K562 (cell line): Measurements from ENCODE around the gene DNAAF3. TPM values are rescaled to one million over a fixed set of nuclear protein-coding genes. Genes with fewer than 3 reads are reported as not detected.

Experiments
- DLX4 ChIP-seq: fragments of 250-450 bp; sonication (Bioruptor Pico); IDR thresholded peaks from 2 replicates; pipeline ENCODE4 v1.6.1; 2021; ENCODE audit warnings: mild to moderate bottlenecking
- FOXA3 ChIP-seq, 2 experiments: fragments of 450-650 bp in 1 of 2; sonication (generic) in 1 of 2; formaldehyde crosslinking; IDR thresholded peaks in 1 of 2; conservative IDR thresholded peaks in 1 of 2; 2 replicates each; pipeline versions ENCODE4 v1.4.0 to v1.8.0; 2020 to 2022; ENCODE audit warnings: mild to moderate bottlenecking in 2 of 2, missing genetic modification reagents in 1 of 2
- GTF3C2 ChIP-seq: IDR thresholded peaks from 3 replicates; pipeline ENCODE4 v1.6.1; 2011; ENCODE audit warnings: borderline replicate concordance, mild to moderate bottlenecking, moderate library complexity; ENCODE audit not compliant: insufficient read length; ENCODE audit errors: extremely low read depth
- HDAC6 ChIP-seq: IDR thresholded peaks from 2 replicates; pipeline ENCODE4 v1.6.1; 2012; ENCODE audit warnings: low read depth, mild to moderate bottlenecking, control low read depth, inconsistent platforms, low read length, moderate library complexity
- HNRNPH1 ChIP-seq: fragments of 200-400 bp; formaldehyde crosslinking; optimal IDR thresholded peaks from 2 replicates; pipeline ENCODE3; 2017; ENCODE audit warnings: low read depth, mild to moderate bottlenecking, low read length, moderate library complexity
- HNRNPL ChIP-seq: fragments of 200-400 bp; formaldehyde crosslinking; IDR thresholded peaks from 2 replicates; pipeline ENCODE4 v1.6.1; 2017; ENCODE audit warnings: low read depth, mild to moderate bottlenecking, low read length
- ID3 ChIP-seq, 2 experiments: fragments of 250-450 bp in 1 of 2; fragments of 450-650 bp in 1 of 2; sonication (Bioruptor Pico) in 1 of 2; IDR thresholded peaks; 2 replicates each; pipeline versions ENCODE4 v1.6.1 to v1.8.0; 2016 to 2021; ENCODE audit warnings: mild to moderate bottlenecking in 2 of 2, moderate library complexity in 2 of 2, missing compliant biosample characterization in 1 of 2, missing genetic modification characterization in 1 of 2
- KDM2B ChIP-seq: fragments of 250-450 bp; sonication (Bioruptor Pico); IDR thresholded peaks from 2 replicates; pipeline ENCODE4 v1.8.0; 2021; ENCODE audit warnings: mild to moderate bottlenecking, moderate library complexity
- MTA1 ChIP-seq: fragments of 450-650 bp; IDR thresholded peaks from 2 replicates; pipeline ENCODE4 v1.6.1; 2017; ENCODE audit warnings: borderline replicate concordance
- RBM25 ChIP-seq: fragments of 200-400 bp; formaldehyde crosslinking; IDR thresholded peaks from 2 replicates; pipeline ENCODE4 v1.6.1; 2018; ENCODE audit warnings: low read length, low read depth, moderate library complexity; ENCODE audit not compliant: severe bottlenecking
- SMARCB1 ChIP-seq: IDR thresholded peaks from 2 replicates; pipeline ENCODE4 v1.6.1; 2011; ENCODE audit warnings: improper control_type of control experiment, low read depth; ENCODE audit not compliant: insufficient read length
- SMARCC2 ChIP-seq: fragments of 450-650 bp; IDR thresholded peaks from 2 replicates; pipeline ENCODE4 v1.6.1; 2017; ENCODE audit warnings: antibody characterized with exemption, moderate library complexity, mild to moderate bottlenecking, low read depth
- TAF9B ChIP-seq: fragments of 450-650 bp; IDR thresholded peaks from 2 replicates; pipeline ENCODE4 v1.6.1; 2018; ENCODE audit warnings: mild to moderate bottlenecking; ENCODE audit not compliant: partially characterized antibody
- USF2 ChIP-seq: sonication (generic); formaldehyde crosslinking; IDR thresholded peaks from 2 replicates; pipeline ENCODE4 v1.5.0; 2020; ENCODE audit warnings: missing genetic modification reagents
- ZBTB43 ChIP-seq: sonication (generic); formaldehyde crosslinking; IDR thresholded peaks from 2 replicates; pipeline ENCODE4 v1.8.0; 2023; ENCODE audit warnings: mild to moderate bottlenecking, missing genetic modification reagents
- ZNF263 ChIP-seq: sonication (generic); formaldehyde crosslinking; IDR thresholded peaks from 2 replicates; pipeline ENCODE4 v1.8.0; 2022; ENCODE audit warnings: mild to moderate bottlenecking, missing genetic modification reagents, borderline replicate concordance
- ZNF280A ChIP-seq: fragments of 450-650 bp; IDR thresholded peaks from 2 replicates; pipeline ENCODE4 v1.6.1; 2018; ENCODE audit warnings: mild to moderate bottlenecking, low read depth; ENCODE audit not compliant: partially characterized antibody
- ZNF408 ChIP-seq: fragments of 250-450 bp; sonication (Bioruptor Pico); IDR thresholded peaks from 2 replicates; pipeline ENCODE4 v1.4.0; 2020; ENCODE audit warnings: low read depth, mild to moderate bottlenecking, moderate library complexity
- polyA plus RNA-seq, 8 experiments: library from polyadenylated mRNA; depleted of rRNA in 4 of 8; stranded (reverse) in 5 of 8; unstranded in 3 of 8; fragments of >200 nt; fragmentation: Nextera tagmentation in 2 of 8; fragmentation: Illumina TruSeq in 1 of 8; extraction: Ambion mirVana in 2 of 8; extraction: Trizol in 1 of 8; gene quantifications; 2 replicates each; pipeline versions ENCODE4 v1.2.1 to v1.2.3, GENCODE V29; 2011 to 2014; ENCODE audit warnings: inconsistent platforms in 1 of 8, missing spikeins in 1 of 8
- total RNA-seq, 7 experiments: library from RNA; depleted of rRNA in 6 of 7; stranded (reverse); fragments of >200 nt in 6 of 7; fragmentation: Illumina TruSeq in 2 of 7; extraction: Trizol in 2 of 7; gene quantifications; 2 replicates each; pipeline versions ENCODE4 v1.2.1 to v1.2.3, GENCODE V29; 2011 to 2021; ENCODE audit warnings: low replicate concordance in 1 of 7

Gene DNAAF3
- total and polyA plus RNA-seq, 9 of the 15 experiments (the other 6 are each of a cell fraction or from before 2014, with no cell fraction given), result 21.6 to 61.5 (median 43.0) TPM

- no peak for TF ChIP-seq SMARCB1
- no peak for TF ChIP-seq USF2
- TF ChIP-seq DLX4 (CRISPR knock-in tag), result no peak
- no peak for TF ChIP-seq HDAC6
- TF ChIP-seq KDM2B, result no peak
- TF ChIP-seq HNRNPH1, result no peak
- TF ChIP-seq ZNF408, result no peak
- TF ChIP-seq ID3 (CRISPR knock-in tag; IDR thresholded peaks at IDR 0.05), result no peak
- TF ChIP-seq ID3 (tag; IDR thresholded peaks at IDR 0.05), result no peak
- no peak for TF ChIP-seq RBM25
- no peak for TF ChIP-seq ZNF280A
- no peak; the same call in 1 of the 2 replicates for TF ChIP-seq SMARCC2
- no peak for TF ChIP-seq MTA1
- no peak for TF ChIP-seq HNRNPL
- TF ChIP-seq TAF9B, result peak; percentile 76
- no peak for TF ChIP-seq GTF3C2
- TF ChIP-seq ZBTB43 (CRISPR knock-in tag), result no peak
- TF ChIP-seq FOXA3 (CRISPR knock-in tag; conservative IDR thresholded peaks at IDR 0.05 in 1 of 2, IDR thresholded peaks at IDR 0.05 in 1 of 2), result no peak
- peak; percentile 74 for TF ChIP-seq ZNF263 (CRISPR knock-in tag)
Measured at GRCh38 chr19:55206664-55207500, 40.5 kb upstream of the DNAAF3 start (continued).
